H1 (cell line): ENCODE results near the gene GLS. TPM values are rescaled to one million over a fixed set of nuclear protein-coding genes. Genes with fewer than 3 reads are reported as not detected.

Experiments
- CTBP2 ChIP-seq: IDR thresholded peaks from 2 replicates; pipeline ENCODE4 v1.7.0; 2011; ENCODE audit warnings: borderline replicate concordance, mild to moderate bottlenecking, moderate library complexity, mixed read lengths, low read length; ENCODE audit not compliant: insufficient read depth, insufficient read length
- PHF8 ChIP-seq: fragments of 200-600 bp; sonication (generic); conservative IDR thresholded peaks from 2 replicates; pipeline ENCODE4 v1.7.1; 2012; ENCODE audit warnings: low read depth, mild to moderate bottlenecking, inconsistent platforms, low read length, moderate library complexity
- RBBP5 ChIP-seq: IDR thresholded peaks from 2 replicates; pipeline ENCODE4 v1.7.1; 2012; ENCODE audit warnings: low read depth, mild to moderate bottlenecking, inconsistent platforms, low read length, moderate library complexity, borderline replicate concordance
- SP2 ChIP-seq: IDR thresholded peaks from 2 replicates; pipeline ENCODE4 v1.6.1; 2012; ENCODE audit warnings: mild to moderate bottlenecking, low read length, inconsistent platforms
- TAF7 ChIP-seq: optimal IDR thresholded peaks from 2 replicates; pipeline ENCODE3; 2011; ENCODE audit warnings: low read depth, mild to moderate bottlenecking, inconsistent platforms, low read length, moderate library complexity, borderline replicate concordance
- polyA plus RNA-seq, 7 experiments: library from polyadenylated mRNA; depleted of rRNA in 3 of 7; stranded (reverse) in 5 of 7; unstranded in 2 of 7; fragments of >200 nt in 5 of 7; fragments of 200-250 nt in 2 of 7; gene quantifications; 1 replicate in 5 of 7; 2 replicates in 1 of 7; 4 replicates in 1 of 7; pipeline versions ENCODE4 v1.2.1 to v1.2.3, GENCODE V29; 2011 to 2013; ENCODE audit warnings: missing spikeins in 2 of 7, mixed read lengths in 2 of 7
- total RNA-seq: library from RNA; stranded (reverse); fragmentation: NEBNext Ultra II Directional; extraction: Animal tissue kit (Norgen Biotek cat#: 25700); gene quantifications from 2 replicates; pipeline ENCODE4 v1.2.1, GENCODE V29; 2021
- TF ChIP-seq, protein P1 (sequence below): fragments of 300-600 bp; sonication (generic); IDR thresholded peaks from 2 replicates; pipeline ENCODE4 v1.7.1; 2012; ENCODE audit warnings: low read length, moderate library complexity, mild to moderate bottlenecking, inconsistent platforms; ENCODE audit not compliant: insufficient replicate concordance

GLS gene
- total and polyA plus RNA-seq, 2 of the 8 experiments (the other 6 are each of a cell fraction or from before 2014, with no cell fraction given) = 15.7 to 89.8 TPM

DNA sequence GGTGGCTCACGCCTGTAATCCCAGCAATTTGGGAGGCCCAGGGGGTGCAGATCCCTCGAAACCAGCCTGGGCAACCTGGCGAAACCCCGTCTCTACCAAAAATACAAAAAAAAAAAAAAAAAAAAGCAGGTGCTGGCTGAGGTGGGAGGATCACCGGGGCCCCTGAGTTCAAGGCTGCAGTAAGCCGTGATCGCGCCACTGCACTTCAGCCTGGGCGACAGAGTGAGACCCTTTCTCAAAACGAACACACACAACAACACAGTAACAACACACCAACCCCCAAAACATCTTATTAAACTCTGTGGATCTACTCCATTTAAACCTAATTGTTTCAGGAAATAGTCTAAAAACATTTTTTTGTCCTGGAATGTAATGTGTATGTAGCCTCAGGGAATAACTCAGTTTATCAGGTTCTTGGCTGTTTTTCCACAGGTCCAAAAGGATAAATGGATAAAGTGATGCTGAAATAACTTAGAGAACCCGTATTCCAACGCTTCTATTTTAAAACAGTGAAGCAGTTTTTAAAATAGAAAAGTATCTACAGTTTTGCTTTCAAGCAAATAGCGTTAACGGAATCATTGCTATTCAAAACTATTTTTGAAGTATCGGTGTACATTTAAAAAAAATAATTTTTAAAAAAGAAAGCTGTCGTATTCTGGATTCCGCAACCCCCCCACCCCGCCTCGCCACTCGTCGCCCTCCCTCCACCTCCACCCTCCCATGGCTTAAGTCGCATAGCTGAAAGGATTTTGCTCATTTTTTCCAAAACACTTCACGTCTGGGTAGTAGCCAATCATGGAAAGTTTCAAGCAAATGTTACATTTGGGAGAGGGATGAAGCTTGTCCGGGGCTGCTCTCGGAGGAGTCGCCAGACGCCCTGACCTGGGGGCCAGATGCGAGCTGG lies 895 bp upstream of the GLS start (continued):
- TF ChIP-seq, protein P1, sequence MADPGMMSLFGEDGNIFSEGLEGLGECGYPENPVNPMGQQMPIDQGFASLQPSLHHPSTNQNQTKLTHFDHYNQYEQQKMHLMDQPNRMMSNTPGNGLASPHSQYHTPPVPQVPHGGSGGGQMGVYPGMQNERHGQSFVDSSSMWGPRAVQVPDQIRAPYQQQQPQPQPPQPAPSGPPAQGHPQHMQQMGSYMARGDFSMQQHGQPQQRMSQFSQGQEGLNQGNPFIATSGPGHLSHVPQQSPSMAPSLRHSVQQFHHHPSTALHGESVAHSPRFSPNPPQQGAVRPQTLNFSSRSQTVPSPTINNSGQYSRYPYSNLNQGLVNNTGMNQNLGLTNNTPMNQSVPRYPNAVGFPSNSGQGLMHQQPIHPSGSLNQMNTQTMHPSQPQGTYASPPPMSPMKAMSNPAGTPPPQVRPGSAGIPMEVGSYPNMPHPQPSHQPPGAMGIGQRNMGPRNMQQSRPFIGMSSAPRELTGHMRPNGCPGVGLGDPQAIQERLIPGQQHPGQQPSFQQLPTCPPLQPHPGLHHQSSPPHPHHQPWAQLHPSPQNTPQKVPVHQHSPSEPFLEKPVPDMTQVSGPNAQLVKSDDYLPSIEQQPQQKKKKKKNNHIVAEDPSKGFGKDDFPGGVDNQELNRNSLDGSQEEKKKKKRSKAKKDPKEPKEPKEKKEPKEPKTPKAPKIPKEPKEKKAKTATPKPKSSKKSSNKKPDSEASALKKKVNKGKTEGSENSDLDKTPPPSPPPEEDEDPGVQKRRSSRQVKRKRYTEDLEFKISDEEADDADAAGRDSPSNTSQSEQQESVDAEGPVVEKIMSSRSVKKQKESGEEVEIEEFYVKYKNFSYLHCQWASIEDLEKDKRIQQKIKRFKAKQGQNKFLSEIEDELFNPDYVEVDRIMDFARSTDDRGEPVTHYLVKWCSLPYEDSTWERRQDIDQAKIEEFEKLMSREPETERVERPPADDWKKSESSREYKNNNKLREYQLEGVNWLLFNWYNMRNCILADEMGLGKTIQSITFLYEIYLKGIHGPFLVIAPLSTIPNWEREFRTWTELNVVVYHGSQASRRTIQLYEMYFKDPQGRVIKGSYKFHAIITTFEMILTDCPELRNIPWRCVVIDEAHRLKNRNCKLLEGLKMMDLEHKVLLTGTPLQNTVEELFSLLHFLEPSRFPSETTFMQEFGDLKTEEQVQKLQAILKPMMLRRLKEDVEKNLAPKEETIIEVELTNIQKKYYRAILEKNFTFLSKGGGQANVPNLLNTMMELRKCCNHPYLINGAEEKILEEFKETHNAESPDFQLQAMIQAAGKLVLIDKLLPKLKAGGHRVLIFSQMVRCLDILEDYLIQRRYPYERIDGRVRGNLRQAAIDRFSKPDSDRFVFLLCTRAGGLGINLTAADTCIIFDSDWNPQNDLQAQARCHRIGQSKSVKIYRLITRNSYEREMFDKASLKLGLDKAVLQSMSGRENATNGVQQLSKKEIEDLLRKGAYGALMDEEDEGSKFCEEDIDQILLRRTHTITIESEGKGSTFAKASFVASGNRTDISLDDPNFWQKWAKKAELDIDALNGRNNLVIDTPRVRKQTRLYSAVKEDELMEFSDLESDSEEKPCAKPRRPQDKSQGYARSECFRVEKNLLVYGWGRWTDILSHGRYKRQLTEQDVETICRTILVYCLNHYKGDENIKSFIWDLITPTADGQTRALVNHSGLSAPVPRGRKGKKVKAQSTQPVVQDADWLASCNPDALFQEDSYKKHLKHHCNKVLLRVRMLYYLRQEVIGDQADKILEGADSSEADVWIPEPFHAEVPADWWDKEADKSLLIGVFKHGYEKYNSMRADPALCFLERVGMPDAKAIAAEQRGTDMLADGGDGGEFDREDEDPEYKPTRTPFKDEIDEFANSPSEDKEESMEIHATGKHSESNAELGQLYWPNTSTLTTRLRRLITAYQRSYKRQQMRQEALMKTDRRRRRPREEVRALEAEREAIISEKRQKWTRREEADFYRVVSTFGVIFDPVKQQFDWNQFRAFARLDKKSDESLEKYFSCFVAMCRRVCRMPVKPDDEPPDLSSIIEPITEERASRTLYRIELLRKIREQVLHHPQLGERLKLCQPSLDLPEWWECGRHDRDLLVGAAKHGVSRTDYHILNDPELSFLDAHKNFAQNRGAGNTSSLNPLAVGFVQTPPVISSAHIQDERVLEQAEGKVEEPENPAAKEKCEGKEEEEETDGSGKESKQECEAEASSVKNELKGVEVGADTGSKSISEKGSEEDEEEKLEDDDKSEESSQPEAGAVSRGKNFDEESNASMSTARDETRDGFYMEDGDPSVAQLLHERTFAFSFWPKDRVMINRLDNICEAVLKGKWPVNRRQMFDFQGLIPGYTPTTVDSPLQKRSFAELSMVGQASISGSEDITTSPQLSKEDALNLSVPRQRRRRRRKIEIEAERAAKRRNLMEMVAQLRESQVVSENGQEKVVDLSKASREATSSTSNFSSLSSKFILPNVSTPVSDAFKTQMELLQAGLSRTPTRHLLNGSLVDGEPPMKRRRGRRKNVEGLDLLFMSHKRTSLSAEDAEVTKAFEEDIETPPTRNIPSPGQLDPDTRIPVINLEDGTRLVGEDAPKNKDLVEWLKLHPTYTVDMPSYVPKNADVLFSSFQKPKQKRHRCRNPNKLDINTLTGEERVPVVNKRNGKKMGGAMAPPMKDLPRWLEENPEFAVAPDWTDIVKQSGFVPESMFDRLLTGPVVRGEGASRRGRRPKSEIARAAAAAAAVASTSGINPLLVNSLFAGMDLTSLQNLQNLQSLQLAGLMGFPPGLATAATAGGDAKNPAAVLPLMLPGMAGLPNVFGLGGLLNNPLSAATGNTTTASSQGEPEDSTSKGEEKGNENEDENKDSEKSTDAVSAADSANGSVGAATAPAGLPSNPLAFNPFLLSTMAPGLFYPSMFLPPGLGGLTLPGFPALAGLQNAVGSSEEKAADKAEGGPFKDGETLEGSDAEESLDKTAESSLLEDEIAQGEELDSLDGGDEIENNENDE = no peak
- TF ChIP-seq SP2 (no peak), PHF8 (no peak), TAF7 (no peak), RBBP5 (no peak), CTBP2 (no peak)
